ENCODE measurements around the gene HAUS6.

HAUS6 gene

GRCh38 chr9:19124430-19124793 lies 21.7 kb upstream of the HAUS6 start:
- H3K27ac ChIP-seq = no peak overlapping the region
- no peak for TF ChIP-seq CTCF (conservative IDR thresholded peaks at IDR 0.05)
- TF ChIP-seq ZFX (IDR thresholded peaks at IDR 0.05) = no peak

- H3K27ac ChIP-seq = no peak overlapping the region
Measured at GRCh38 chr9:19122490-19123042, 19.9 kb upstream of the HAUS6 start.

GRCh38 chr9:19120877-19121276 lies 18.2 kb upstream of the HAUS6 start:
- TF ChIP-seq CTCF (conservative IDR thresholded peaks at IDR 0.05) = no peak
- TF ChIP-seq ZFX (IDR thresholded peaks at IDR 0.05) = no peak
- no peak overlapping the region for H3K27ac ChIP-seq

More at GRCh38 chr9:19122490-19123042, 19.9 kb upstream of the HAUS6 start:
- no peak for TF ChIP-seq ZFX (IDR thresholded peaks at IDR 0.05)
- no peak; the same call in 1 of the 2 replicates for TF ChIP-seq CTCF (conservative IDR thresholded peaks at IDR 0.05)

- H3K27ac ChIP-seq = no peak overlapping the region
- no peak for TF ChIP-seq CTCF (conservative IDR thresholded peaks at IDR 0.05)
- no peak for TF ChIP-seq ZFX (IDR thresholded peaks at IDR 0.05)
Measured at GRCh38 chr9:19119801-19120440, 17.2 kb upstream of the HAUS6 start.

GRCh38 chr9:19119246-19119645 lies 16.5 kb upstream of the HAUS6 start:
- TF ChIP-seq ZFX (IDR thresholded peaks at IDR 0.05) = no peak
- no peak for TF ChIP-seq CTCF (conservative IDR thresholded peaks at IDR 0.05)

GRCh38 chr9:19117039-19117716 lies 14.5 kb upstream of the HAUS6 start:
- H3K27ac ChIP-seq = no peak overlapping the region
- TF ChIP-seq ZFX (IDR thresholded peaks at IDR 0.05) (no peak), CTCF (conservative IDR thresholded peaks at IDR 0.05) (no peak)

More at GRCh38 chr9:19119246-19119645, 16.5 kb upstream of the HAUS6 start:
- H3K27ac ChIP-seq = no peak overlapping the region

- H3K27ac ChIP-seq = no peak overlapping the region
- TF ChIP-seq ZFX (IDR thresholded peaks at IDR 0.05) (no peak), CTCF (conservative IDR thresholded peaks at IDR 0.05) (no peak)
Measured at GRCh38 chr9:19116107-19116790, 13.5 kb upstream of the HAUS6 start.
